Mesodermal cell (in vitro differentiated cells): ENCODE data around the gene MT1M.

Source experiments
- H3K27ac ChIP-seq: 2 replicates; pipeline ENCODE4 v1.7.0; 2013; ENCODE audit warnings: mild to moderate bottlenecking, low read depth, low read length, moderate library complexity; ENCODE audit not compliant: severe bottlenecking
- H3K36me3 ChIP-seq: 2 replicates; pipeline ENCODE4 v1.7.1; 2013; ENCODE audit warnings: mild to moderate bottlenecking, low read length, moderate library complexity; ENCODE audit not compliant: control insufficient read depth, insufficient read depth
- H3K4me1 ChIP-seq: one replicate; pipeline ENCODE4 v1.7.1; 2013; ENCODE audit warnings: mild to moderate bottlenecking, low read length; ENCODE audit not compliant: insufficient read depth, control insufficient read depth, poor library complexity, severe bottlenecking
- H3K4me3 ChIP-seq: 2 replicates; pipeline ENCODE4 v1.7.0; 2013; ENCODE audit warnings: low read length, control low read depth, mild to moderate bottlenecking; ENCODE audit not compliant: insufficient read depth, poor library complexity, severe bottlenecking; ENCODE audit errors: extremely low read depth
- H3K9me3 ChIP-seq: 2 replicates; pipeline ENCODE4 v1.7.1; 2013; ENCODE audit warnings: mild to moderate bottlenecking, low read length, moderate library complexity; ENCODE audit not compliant: control insufficient read depth
- WGBS, 2 experiments: methylation state at CpG; one replicate each; pipeline ENCODE4 v1.1.5; 2013; ENCODE audit warnings: missing lambda C conversion rate in 2 of 2; ENCODE audit not compliant: insufficient coverage in 2 of 2; 5-methylcytosine and 5-hydroxymethylcytosine counted together

The MT1M gene

DNA sequence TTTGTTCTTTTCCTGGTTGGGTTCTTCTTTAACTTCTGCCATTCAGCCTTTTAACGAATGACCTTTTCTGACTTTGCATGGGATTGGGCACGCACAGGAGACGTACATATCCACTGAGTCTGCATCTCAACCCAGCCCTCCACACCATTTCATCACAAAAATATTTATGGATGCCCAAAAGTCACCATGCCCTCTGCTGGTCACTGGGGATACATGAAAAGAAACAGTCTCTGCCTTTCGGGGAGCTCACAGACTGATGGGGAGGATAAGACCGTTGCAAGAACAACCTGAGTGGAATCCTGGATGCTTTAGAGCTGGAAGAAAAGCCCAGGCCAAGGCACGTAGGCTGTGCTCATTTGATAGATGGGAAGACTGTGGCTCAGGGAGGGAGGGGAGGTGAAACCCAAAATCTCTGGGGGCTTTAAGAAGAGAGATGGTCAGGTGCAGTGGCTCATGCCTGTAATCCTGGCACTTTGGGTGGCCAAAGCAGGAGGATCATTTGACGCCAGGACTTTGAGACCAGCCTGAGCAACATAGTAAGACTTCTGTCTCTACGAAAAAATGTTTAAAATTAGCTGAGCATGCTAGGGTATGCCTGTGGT lies 32.0 kb upstream of the MT1M start:
- Histone ChIP-seq H3K4me1 (no peaks in the 10 kb centered on the region), H3K36me3 (no peaks in the 10 kb centered on the region)
- WGBS, 2 experiments: 41 to 54% methylated on average over 5 to 8 of the region's 8 CpGs

DNA sequence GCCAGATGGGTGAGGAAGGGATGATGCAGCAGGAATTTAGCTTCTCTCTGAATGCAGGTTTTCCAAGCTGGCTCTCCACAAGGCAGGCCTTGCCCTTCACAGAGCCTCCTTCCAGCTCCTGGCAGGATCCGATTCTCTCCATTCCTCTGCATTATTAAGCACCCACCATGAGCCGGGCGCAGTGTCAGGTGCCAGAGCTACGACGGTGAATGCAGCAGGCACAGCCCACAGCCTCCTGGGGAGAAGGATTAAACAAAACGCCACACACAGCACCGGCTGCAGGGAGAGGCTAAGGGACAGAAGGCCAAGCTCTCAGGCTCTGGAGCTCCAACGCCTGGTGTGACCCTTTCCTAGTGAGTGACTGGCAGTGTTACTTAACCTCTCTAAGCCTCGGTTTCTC lies 31.1 kb upstream of the MT1M start:
- no peak overlapping the region for H3K27ac ChIP-seq
- H3K36me3 ChIP-seq: no peaks in the 10 kb centered on the region
- WGBS, 2 experiments: 51 to 68% methylated on average over 4 to 8 of the region's 9 CpGs
- H3K9me3 ChIP-seq: no peaks in the 10 kb centered on the region
- H3K4me1 ChIP-seq: peaks cover 3% of the 10 kb centered on the region
- no peak overlapping the region for H3K4me3 ChIP-seq

More for the DNA sequence above, 32.0 kb upstream of the MT1M start:
- no peak overlapping the region for H3K27ac ChIP-seq
- no peaks in the 10 kb centered on the region for H3K9me3 ChIP-seq
- H3K4me3 ChIP-seq: no peak overlapping the region

DNA sequence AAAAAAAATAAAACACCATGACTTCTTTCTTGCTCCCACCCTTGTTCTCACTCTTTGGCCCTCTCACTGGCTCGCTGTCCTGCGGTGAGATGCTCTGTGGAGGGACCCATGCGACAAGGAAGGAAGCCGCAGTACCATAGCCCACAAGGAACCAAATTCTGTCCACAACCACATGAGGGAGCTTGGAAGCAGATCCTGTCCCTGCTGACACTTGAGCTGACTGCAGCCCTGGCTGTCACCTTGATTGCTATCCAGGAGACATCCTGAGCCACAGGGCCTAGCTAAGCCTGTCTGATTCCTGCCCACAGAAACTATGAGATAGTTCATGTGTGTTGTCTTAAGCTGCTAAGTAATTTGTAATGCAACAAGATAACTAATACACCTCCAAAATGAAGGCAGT lies 28.9 kb upstream of the MT1M start:
- WGBS, 2 experiments: 37 to 51% methylated on average over 3 to 4 of the region's 4 CpGs
- H3K4me3 ChIP-seq: no peak overlapping the region

DNA sequence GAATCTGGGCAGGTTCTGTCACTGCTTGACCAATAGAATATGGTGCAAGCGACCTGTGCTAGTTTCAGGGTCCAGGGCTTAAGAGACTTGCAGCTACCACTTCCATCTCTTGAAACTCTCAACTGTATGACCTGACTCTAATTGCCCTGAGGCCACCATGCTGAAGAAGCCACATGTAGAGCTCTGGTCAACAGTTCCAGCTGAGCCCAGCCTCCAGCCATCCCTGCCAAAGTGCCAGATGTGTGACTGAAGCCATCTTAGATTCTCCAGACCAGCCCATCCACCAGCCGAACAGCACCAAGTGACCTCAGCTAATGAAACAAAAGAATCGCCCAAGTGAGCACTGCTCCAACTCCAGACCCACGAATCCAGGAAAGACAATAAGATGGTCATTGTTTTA lies 27.5 kb upstream of the MT1M start:
- Histone ChIP-seq H3K9me3 (no peaks in the 10 kb centered on the region), H3K4me1 (peaks cover 30% of the 10 kb centered on the region), H3K36me3 (no peaks in the 10 kb centered on the region), H3K4me3 (no peak overlapping the region), H3K27ac (no peak overlapping the region)
- 93 to 95% methylated on average over 2 to 4 of the region's 4 CpGs for WGBS, 2 experiments

More for the DNA sequence above, 28.9 kb upstream of the MT1M start:
- Histone ChIP-seq H3K27ac (no peak overlapping the region), H3K4me1 (peaks cover 21% of the 10 kb centered on the region), H3K36me3 (no peaks in the 10 kb centered on the region), H3K9me3 (no peaks in the 10 kb centered on the region)

DNA sequence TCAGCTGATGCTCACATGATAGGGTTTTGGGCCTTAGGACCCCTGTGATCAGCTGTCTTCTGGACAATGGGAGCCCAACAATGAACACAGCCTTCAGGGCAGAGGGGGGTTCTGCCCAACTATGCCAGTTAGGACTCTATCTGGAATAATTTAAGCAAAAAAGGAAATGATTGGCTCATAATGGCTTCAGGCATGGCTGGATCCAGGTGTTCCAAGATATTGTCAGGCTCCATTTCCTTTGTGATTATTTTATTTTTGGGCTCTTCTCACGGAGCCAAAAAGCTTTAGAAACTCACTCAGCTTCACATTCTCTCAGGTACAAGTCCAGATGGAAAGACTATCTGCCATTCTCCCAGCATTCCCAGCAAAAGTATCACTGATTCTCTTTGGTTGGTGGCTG lies 27.0 kb upstream of the MT1M start:
- no peak overlapping the region for H3K27ac ChIP-seq

DNA sequence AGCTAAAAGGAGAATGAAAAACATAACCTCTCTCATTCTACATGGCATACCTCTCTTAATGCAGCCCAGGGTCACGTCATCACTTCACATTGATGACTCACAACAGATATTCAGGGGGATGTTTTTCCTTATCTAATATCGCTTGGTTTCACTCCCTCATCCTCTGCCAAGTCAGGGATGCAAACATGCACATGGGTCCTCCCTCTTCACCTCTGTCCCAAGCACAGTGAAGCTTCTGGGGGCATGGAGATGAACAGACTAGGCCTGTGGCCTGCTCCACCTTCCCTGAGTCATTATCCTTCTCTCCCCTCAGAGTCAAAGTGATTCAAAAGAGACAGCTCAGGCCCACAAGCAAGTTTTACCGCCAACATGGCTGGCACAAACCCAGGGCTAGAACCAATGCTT lies 26.4 kb upstream of the MT1M start:
- Histone ChIP-seq H3K9me3 (no peaks in the 10 kb centered on the region), H3K36me3 (no peaks in the 10 kb centered on the region), H3K4me1 (peaks cover 39% of the 10 kb centered on the region), H3K27ac (no peak overlapping the region), H3K4me3 (no peak overlapping the region)
- 88 to 96% methylated on average over 3 of the region's 3 CpGs for WGBS, 2 experiments

More for the DNA sequence above, 27.0 kb upstream of the MT1M start:
- no peaks in the 10 kb centered on the region for H3K36me3 ChIP-seq
- H3K4me3 ChIP-seq: no peak overlapping the region
- H3K9me3 ChIP-seq: no peaks in the 10 kb centered on the region
- H3K4me1 ChIP-seq: peaks cover 35% of the 10 kb centered on the region
- 80% methylated on average over 1 of the region's 1 CpG; no CpG with 5 or more reads in 1 of the 2 experiments for WGBS, 2 experiments

DNA sequence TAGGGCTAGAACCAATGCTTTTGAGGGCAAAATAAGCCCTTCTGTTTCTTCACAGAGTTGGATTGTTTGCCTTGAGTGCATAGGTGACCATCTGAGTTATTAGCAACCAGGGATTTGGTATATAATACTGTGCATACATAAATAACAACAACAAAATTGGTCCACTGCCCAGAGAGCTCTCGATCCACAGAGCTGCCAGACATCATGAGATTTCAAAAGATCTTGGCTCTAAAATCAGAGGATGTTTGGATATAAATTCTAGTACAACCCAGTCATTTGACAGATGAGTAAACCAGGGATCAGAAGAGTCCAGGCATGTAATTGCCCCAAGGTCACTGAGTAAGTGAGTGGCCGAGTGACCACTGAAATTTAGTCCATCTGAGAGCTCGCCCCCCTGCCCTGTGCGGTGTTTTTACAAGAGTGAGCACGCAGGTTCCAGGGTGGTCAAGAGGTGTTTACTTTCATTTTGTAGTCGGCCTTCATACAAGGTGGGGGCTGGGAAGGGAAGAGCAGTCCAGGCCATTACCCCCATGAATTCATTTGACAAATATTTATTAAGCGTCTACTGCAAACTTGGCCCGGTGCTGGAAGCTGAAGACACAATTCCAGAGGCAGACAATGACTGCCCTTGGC lies 25.9 kb upstream of the MT1M start:
- Histone ChIP-seq H3K27ac (peak overlapping the region; percentile 71), H3K36me3 (no peaks in the 10 kb centered on the region), H3K4me3 (no peak overlapping the region), H3K9me3 (no peaks in the 10 kb centered on the region), H3K4me1 (peaks cover 39% of the 10 kb centered on the region)
- 93 to 97% methylated on average over 5 to 7 of the region's 8 CpGs for WGBS, 2 experiments

DNA sequence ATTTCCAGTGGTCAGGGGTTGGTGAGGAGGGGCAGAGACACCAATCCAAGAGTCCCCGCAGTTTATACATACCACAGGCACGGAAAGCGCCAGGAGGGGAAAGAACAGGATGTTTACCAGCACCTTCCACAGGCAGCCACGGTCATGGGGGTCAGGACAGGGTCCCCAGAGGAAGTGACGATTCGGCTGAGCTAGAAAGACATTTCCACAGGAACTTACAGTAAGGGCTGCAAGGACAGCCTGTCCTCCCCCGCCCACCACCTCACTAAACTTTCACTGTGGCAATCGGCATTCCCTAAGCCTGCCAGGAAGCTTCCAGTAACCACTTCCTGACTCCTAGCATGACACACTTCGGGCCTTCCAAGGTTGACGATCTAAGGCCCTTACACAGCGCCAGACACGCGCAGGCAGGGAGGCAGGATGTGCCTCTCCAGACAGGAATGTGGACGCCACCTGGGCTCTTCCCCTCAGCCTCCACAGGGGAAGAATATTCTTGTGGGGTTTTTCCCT lies 25.3 kb upstream of the MT1M start:
- peaks cover 39% of the 10 kb centered on the region for H3K4me1 ChIP-seq
- no peaks in the 10 kb centered on the region for H3K36me3 ChIP-seq
- WGBS, 2 experiments: 62 to 75% methylated on average over 10 of the region's 14 CpGs
- H3K9me3 ChIP-seq: no peaks in the 10 kb centered on the region
- no peak overlapping the region for H3K4me3 ChIP-seq
- H3K27ac ChIP-seq: peak overlapping the region; percentile 71

DNA sequence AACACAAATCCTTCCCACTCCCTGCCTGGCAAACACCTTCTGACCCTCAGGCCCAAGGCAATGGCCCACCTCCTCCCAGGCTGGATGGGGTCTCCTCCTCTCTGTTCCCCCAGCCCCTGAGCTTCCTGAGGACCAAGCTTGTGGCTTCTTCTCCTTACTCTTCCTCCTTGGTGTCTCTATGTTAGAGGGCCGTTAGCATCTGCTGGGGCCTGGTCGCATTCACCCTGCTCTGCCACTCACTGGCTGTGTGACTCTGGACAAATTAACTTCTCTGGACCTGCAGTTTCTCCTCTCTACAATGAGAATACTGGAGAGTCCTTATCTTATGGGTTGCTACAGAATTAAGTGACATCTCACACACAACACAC lies 24.8 kb upstream of the MT1M start:
- H3K4me3 ChIP-seq: peak overlapping the region; percentile 42
- peaks cover 39% of the 10 kb centered on the region for H3K4me1 ChIP-seq
- WGBS, 2 experiments: 80% methylated on average over 2 of the region's 2 CpGs; no CpG with 5 or more reads in 1 of the 2 experiments
- no peaks in the 10 kb centered on the region for H3K36me3 ChIP-seq
- H3K27ac ChIP-seq: peak overlapping the region; percentile 71
- H3K9me3 ChIP-seq: no peaks in the 10 kb centered on the region

DNA sequence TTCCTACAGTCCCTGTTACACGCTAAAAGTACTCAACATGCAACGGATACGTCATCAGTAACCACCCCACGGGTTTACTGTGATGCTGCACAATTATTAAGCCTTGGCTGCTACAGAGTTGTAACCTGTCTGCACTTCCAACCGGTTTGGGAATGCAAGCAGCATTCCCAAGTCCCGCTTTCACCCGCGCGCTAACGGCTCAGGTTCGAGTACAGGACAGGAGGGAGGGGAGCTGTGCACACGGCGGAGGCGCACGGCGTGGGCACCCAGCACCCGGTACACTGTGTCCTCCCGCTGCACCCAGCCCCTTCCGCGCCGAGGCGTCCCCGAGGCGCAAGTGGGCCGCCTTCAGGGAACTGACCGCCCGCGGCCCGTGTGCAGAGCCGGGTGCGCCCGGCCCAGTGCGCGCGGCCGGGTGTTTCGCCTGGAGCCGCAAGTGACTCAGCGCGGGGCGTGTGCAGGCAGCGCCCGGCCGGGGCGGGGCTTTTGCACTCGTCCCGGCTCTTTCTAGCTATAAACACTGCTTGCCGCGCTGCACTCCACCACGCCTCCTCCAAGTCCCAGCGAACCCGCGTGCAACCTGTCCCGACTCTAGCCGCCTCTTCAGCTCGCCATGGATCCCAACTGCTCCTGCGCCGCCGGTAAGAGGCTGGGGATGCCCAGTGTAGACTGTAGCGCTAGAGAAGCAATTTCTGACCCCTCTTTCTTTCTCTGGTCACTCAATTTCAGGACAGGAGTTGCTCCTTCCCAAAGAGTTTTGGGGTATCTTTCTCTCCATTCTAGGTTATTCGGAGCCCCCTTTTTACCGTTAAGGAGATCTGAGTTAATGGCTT lies 24.2 kb upstream of the MT1M start, which contains the start of gene MT2A:
TSS of gene MT2A (plus strand) at position 542 of the 833 bp plus-strand sequence. CDS start at position 614, 72 bp downstream.
- Histone ChIP-seq H3K9me3 (no peaks in the 10 kb centered on the region), H3K27ac (peak within 1 kb of the TSS; percentile 71), H3K36me3 (no peaks in the 10 kb centered on the region), H3K4me3 (peak within 1 kb of the TSS; percentile 42), H3K4me1 (peaks cover 39% of the 10 kb centered on the region)
- 11 to 14% methylated on average over 30 to 61 of the region's 62 CpGs for WGBS, 2 experiments
